Measurements from ENCODE around the gene PHYH.

DNA sequence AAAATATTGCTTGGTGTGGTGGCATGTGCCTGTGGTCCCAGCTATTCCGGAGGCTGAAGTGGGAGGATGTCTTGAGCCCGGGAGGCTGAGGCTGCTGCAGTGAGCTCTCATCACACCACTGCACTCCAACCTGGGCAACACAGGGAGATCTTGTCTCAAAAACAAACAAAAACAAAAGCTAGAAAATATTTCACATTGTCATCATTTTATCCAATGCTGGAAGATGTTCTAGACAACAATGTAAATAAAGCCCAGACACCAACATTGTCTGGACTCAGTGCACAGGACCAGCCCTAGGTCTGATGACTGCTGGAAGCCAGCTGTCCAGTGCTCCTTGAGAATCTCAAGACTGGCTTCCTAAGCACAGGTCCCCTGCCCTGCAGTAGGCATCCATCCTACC is 34.7 kb upstream of the PHYH start:
- no peak for TF ChIP-seq CTCF (IDR thresholded peaks at IDR 0.05; ENCODE audit: insufficient read depth, low read depth, low read length)
- no peak for TF ChIP-seq EZH2 (IDR thresholded peaks at IDR 0.05; ENCODE audit: insufficient read depth, low read length)

Measured in astrocyte (in vitro differentiated cells and primary cell).